Kidney (tissue), 14 donors: ENCODE data around the gene APH1B. TPM values are rescaled to one million over a fixed set of nuclear protein-coding genes. Genes with fewer than 3 reads are reported as not detected.

Source experiments
- DNase-seq, 5 donors: peaks; one replicate each; pipeline ENCODE4 v3.0.0-alpha.2; 2013 to 2020
- FAIRE-seq: peaks from 2 replicates; lab custom pipeline; 2012; peaks lifted over from hg19 to GRCh38; lab: Jason Lieb, UNC
- H3K27ac ChIP-seq, 2 donors: one replicate each; pipeline ENCODE4 v1.7.0; 2013; ENCODE audit warnings: low read depth in 2 of 2, low read length in 2 of 2, inconsistent platforms in 1 of 2
- H3K27me3 ChIP-seq: one replicate; pipeline ENCODE4 v1.7.1; 2013; ENCODE audit warnings: low read length, inconsistent platforms; ENCODE audit not compliant: control insufficient read depth, insufficient read depth
- H3K36me3 ChIP-seq, 3 donors: one replicate each; pipeline versions ENCODE4 v1.7.0 to v1.7.1; 2013; ENCODE audit warnings: low read length in 3 of 3, control low read depth in 1 of 3, inconsistent platforms in 1 of 3; ENCODE audit not compliant: insufficient read depth in 3 of 3, control insufficient read depth in 2 of 3
- H3K4me1 ChIP-seq, 3 donors: one replicate each; pipeline versions ENCODE4 v1.7.0 to v1.7.1; 2013; ENCODE audit warnings: low read length in 3 of 3, inconsistent platforms in 1 of 3, low read depth in 1 of 3; ENCODE audit not compliant: control insufficient read depth in 2 of 3, insufficient read depth in 2 of 3
- H3K4me3 ChIP-seq, 3 donors: one replicate each; pipeline versions ENCODE4 v1.7.0 to v1.8.1; 2013; ENCODE audit warnings: low read length in 3 of 3, control low read depth in 1 of 3, inconsistent platforms in 1 of 3
- H3K9ac ChIP-seq, 3 donors: one replicate each; pipeline versions ENCODE4 v1.7.0 to v1.7.1; 2013; ENCODE audit warnings: low read length in 3 of 3, control low read depth in 1 of 3, inconsistent platforms in 1 of 3
- H3K9me3 ChIP-seq, 3 donors: one replicate each; pipeline versions ENCODE4 v1.7.0 to v1.7.1; 2013; ENCODE audit warnings: low read length in 3 of 3, control low read depth in 1 of 3, inconsistent platforms in 1 of 3; ENCODE audit not compliant: control insufficient read depth in 2 of 3, insufficient read depth in 1 of 3
- intact Hi-C: fragments of 100-400 bp; cut with DNase I; formaldehyde crosslinking; loops from one replicate; pipeline ENCODE4 v1.11.1; 2022
- polyA plus RNA-seq: library from polyadenylated mRNA; stranded (reverse); fragments of 350-450 nt; fragmentation: Illumina TruSeq; extraction: RNeasy Lipid Tissue Mini Kit (QIAGEN cat#74804); gene quantifications from one replicate; pipeline ENCODE4 v1.2.3, GENCODE V29; 2014; ENCODE audit warnings: low read depth, low replicate concordance; ENCODE audit not compliant: insufficient read depth
- total RNA-seq: library from RNA; stranded (reverse); fragmentation: NEBNext Ultra II Directional; extraction: Animal tissue kit (Norgen Biotek cat#: 25700); gene quantifications from one replicate; pipeline ENCODE4 v1.2.1, GENCODE V29; 2021
- TF ChIP-seq, protein P1 (sequence below): IDR thresholded peaks from 3 replicates; pipeline ENCODE4 v1.5.1; 2012; ENCODE audit warnings: mild to moderate bottlenecking, moderate library complexity, borderline replicate concordance; ENCODE audit not compliant: insufficient read depth; ENCODE audit errors: extremely low read depth
- donor health status: control.
- donor health status: control.
- donor health status: control.
- donor health status: control.
- donor health status: control.
- donor health status: DM: yes; HTN: yes; CAD: no.
- donor health status: Normal renal cell carcinoma (clear cell type).

The APH1B gene
- total and polyA plus RNA-seq, 2 donors from 2014 or later, result 12.3 to 22.4 TPM

DNA sequence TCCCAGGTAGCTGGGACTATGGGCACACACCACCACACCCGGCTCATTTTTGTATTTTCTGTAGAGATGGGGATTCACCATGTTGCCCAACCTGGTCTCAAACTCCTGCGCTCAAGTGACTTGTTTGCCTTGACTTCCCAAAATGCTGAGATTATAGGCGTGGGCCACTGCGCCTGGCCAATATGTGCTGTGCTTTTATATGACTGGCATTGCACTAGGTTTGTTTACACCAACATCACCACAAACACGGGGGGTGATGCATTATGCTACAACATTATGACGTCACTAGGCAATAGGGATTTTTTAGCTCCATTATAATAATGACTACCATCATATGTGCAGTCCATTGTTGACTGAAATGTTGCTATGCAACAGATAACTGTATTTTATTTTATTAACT, 6.9 kb downstream of the APH1B start:
- no peaks in the 10 kb centered on the region for H3K4me1 ChIP-seq
- no peaks in the 10 kb centered on the region for H3K27me3 ChIP-seq

DNA sequence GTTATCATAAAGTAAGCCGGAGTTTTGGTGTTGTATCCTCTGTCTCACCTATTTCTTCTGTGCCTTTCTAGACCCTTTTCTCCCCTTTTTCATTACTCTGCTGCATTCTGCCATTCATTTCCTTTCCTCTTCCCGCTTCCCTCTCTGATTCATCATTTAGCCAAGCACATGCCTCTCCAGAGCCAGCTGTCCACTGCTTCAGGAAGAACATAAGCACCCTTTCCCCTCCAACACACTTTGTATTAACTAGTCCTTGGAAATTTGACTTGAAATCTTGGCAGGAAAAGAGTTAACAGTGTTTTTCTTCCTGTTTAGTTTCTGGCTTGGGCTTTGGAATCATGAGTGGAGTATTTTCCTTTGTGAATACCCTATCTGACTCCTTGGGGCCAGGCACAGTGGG, 9.7 kb downstream of the APH1B start:
- no peaks in the 10 kb centered on the region for H3K9me3 ChIP-seq
- H3K27ac ChIP-seq, result no peak overlapping the region
- no peak for DNase-seq
- intact Hi-C loops, result loop anchor here (5.0 kb wide), 1 partner anchor 120 kb away; no protein-coding TSS in a partner anchor
- peaks cover 0 to 4% (median 0%) of the 10 kb centered on the region in 3 donors for H3K36me3 ChIP-seq
- no peaks in the 10 kb centered on the region for H3K27me3 ChIP-seq
- FAIRE-seq, result no peak
- no peak overlapping the region for H3K4me3 ChIP-seq
- TF ChIP-seq, protein P1, sequence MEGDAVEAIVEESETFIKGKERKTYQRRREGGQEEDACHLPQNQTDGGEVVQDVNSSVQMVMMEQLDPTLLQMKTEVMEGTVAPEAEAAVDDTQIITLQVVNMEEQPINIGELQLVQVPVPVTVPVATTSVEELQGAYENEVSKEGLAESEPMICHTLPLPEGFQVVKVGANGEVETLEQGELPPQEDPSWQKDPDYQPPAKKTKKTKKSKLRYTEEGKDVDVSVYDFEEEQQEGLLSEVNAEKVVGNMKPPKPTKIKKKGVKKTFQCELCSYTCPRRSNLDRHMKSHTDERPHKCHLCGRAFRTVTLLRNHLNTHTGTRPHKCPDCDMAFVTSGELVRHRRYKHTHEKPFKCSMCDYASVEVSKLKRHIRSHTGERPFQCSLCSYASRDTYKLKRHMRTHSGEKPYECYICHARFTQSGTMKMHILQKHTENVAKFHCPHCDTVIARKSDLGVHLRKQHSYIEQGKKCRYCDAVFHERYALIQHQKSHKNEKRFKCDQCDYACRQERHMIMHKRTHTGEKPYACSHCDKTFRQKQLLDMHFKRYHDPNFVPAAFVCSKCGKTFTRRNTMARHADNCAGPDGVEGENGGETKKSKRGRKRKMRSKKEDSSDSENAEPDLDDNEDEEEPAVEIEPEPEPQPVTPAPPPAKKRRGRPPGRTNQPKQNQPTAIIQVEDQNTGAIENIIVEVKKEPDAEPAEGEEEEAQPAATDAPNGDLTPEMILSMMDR, result no peak
- peaks cover 0 to 2% (median 0%) of the 10 kb centered on the region in 3 donors for H3K4me1 ChIP-seq
- no peak overlapping the region for H3K9ac ChIP-seq

More for the DNA sequence above, 6.9 kb downstream of the APH1B start:
- intact Hi-C loops, result no loop called here
- TF ChIP-seq, protein P1, result no peak
- Histone ChIP-seq H3K9me3 (no peaks in the 10 kb centered on the region), H3K36me3 (peaks cover 0 to 4% (median 0%) of the 10 kb centered on the region in 3 donors), H3K9ac (no peak overlapping the region), H3K27ac (no peak overlapping the region), H3K4me3 (no peak overlapping the region)
- no peak for DNase-seq
- no peak for FAIRE-seq

DNA sequence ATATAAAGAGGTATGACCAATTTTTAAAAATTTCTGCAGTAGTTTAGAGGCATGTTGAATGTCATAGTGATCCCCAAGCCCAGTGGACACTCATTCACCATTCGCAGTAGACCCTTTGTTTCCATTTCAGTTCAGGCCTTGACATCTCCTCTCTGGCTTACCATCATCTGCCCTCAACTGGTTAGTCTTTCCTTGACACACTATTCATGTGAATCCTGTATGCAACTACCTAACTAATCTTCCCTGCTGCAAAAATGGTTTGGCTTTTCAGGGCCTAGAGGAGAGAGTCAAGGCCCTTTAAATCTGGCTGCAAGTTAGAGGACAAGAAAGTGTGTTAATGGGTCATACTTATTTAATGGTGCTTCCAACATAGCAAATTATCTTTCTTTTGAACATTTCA, 10.9 kb downstream of the APH1B start:
- no peak overlapping the region for H3K27ac ChIP-seq
- H3K4me1 ChIP-seq, result peaks cover 0 to 2% (median 0%) of the 10 kb centered on the region in 3 donors
- intact Hi-C loops, result loop anchor here (5.0 kb wide), 1 partner anchor 119 kb away; no protein-coding TSS in a partner anchor
- H3K36me3 ChIP-seq, result peaks cover 0 to 4% (median 0%) of the 10 kb centered on the region in 3 donors
- DNase-seq (no peak), FAIRE-seq (no peak)
- H3K9me3 ChIP-seq, result no peaks in the 10 kb centered on the region
- TF ChIP-seq, protein P1, result no peak
- no peaks in the 10 kb centered on the region for H3K27me3 ChIP-seq
- no peak overlapping the region for H3K4me3 ChIP-seq
- no peak overlapping the region for H3K9ac ChIP-seq
